NCI-H524 (cell line): ENCODE results near the gene RNF180.
"Not testable (repeated sequence)": the region's sequence is repeated elsewhere in the genome, so short reads cannot be mapped to it uniquely, and the experiment has no call there.

Experiments used
- DNase-seq, 2 experiments: peaks; one replicate each; lab custom pipeline; 2025; lab: John Stamatoyannopoulos, UW

The RNF180 gene

DNA sequence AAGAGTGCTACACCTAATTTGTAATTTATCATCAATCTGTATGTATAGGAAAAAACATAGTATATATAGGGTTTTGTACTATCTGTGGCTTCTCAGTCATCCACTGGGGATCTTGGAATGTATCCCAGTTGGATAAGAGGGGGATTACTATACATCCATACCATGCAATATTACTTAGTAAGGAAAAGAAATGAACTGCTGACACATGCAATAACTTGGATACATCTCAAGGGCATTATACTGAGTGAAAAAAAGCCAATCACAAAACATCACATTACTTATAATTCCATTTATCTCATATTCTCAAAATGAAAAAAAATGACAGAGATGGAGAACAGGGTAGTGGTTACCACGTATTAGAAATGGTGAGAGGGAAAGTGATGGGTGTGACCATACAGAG lies 231.9 kb downstream of the RNF180 start:
- no peak for DNase-seq

DNA sequence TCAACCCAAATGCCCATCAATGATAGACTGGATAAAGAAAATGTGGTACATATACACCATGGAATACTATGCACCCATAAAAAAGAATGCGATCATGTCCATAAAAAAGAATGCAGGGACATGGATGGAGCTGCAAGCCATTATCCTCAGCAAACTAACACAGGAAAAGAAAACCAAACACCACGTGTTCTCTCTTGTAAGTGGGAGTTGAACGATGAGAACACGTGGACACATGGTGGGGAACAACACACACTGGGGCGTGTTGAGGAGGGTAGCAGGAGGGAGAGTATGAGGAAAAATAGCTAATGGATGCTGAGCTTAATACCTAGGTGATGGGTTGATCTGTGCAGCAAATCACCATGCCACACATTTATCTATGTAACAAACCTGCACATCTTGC lies 233.1 kb downstream of the RNF180 start:
- not testable (repeated sequence) for DNase-seq

DNA sequence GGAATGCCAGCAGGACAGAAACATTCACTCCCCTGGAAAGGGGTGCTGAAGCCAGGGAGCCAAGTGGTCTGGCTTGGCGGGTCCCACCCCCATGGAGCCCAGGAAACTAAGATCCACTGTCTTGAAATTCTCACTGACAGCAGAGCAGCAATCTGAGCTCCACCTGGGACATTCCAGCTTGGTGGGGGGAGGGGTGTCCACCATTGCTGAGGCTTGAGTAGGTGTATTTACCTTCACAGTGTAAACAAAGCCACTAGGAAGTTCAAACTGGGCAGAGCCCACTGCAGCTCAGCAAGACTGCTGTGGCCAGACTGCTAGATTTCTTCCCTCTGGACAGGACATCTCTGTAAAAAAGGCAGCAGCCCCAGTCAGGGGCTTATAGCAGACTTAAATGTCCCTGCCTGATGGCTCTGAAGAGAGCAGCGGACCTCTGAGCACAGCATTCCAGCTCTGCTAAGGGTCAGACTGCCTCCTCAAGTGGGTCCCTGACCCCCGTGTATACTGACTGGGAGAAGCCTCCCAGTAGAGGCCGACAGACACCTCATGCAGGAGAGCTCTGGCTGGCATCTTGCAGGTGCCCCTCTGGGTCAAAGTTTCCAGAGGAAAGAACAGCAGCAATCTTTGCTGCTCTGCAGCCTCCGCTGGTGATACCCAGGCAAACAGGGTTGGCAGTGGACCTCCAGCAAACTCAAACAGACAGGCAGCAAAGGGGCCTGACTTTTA lies 241.6 kb downstream of the RNF180 start:
- not testable (repeated sequence) for DNase-seq

DNA sequence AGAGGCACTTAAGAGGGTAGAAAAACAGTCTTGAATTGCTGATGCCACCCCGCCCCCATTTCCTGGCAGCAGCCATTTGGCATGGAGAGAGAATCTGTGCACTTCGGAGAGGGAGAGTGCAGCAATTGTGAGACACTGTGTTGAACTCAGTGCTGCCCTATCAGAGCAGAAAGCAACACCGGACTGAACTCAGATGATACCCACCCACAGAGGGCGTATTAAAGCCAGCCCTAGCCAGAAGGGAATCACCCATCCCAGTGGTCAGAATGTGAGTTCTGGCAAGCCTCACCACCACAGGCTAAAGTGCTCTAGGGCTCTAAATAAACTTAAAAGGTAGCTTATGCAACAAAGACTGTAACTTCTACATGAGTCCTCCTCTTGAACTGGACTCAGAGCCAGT lies 251.7 kb downstream of the RNF180 start:
- no peak for DNase-seq

DNA sequence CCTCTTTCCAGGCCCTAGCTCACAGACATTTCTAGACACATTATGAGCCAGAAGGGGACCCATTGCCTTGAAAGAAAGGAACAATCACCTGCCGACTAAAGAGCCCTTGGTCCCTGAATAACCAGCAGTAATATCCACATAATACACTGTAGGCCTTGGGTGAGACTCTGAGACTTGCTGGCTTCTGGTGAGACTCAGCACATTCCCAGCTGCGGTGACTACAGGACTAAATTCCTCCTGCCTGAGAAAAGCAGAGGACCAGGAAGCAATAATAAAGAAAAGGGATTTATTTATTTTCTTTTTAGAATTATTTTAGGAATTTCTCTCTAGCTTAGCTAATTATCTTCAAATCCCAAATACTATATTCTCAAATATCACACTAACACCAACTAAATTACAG lies 252.4 kb downstream of the RNF180 start:
- no peak for DNase-seq
